D721Med (cell line): ENCODE data around the gene KCNIP4.

Source experiments
- DNase-seq: peaks from one replicate; pipeline ENCODE4 v3.0.0; 2011; ENCODE audit warnings: low spot score; ENCODE audit not compliant: insufficient read length
- FAIRE-seq: peaks from 2 replicates; lab custom pipeline; 2011; peaks lifted over from hg19 to GRCh38; lab: Jason Lieb, UNC
- TF ChIP-seq, protein P1 (sequence below): IDR thresholded peaks from 2 replicates; pipeline ENCODE4 v1.5.1; 2012; ENCODE audit warnings: mild to moderate bottlenecking, control low read depth; ENCODE audit not compliant: insufficient read depth; ENCODE audit errors: missing control alignments

KCNIP4 gene

DNA sequence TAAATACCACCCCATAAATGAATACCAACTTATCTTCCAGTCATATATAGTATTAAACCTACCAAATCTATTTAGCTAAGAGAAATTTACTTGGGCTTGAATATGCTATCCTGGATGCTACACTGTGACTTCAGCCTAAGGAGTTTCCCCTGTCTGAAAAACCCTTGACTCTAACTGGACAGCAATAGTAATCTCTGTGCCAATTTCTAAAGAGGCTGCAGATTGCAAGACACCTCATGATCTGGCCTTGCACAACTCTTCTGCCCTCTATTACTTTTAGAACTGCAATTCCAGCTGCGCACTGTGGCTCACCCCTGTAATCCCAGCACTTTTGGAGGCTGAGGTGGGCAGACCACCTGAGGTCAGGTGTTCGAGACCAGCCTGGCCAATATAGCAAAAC, 371.5 kb downstream of the KCNIP4 start:
- no peak for DNase-seq
- TF ChIP-seq, protein P1, sequence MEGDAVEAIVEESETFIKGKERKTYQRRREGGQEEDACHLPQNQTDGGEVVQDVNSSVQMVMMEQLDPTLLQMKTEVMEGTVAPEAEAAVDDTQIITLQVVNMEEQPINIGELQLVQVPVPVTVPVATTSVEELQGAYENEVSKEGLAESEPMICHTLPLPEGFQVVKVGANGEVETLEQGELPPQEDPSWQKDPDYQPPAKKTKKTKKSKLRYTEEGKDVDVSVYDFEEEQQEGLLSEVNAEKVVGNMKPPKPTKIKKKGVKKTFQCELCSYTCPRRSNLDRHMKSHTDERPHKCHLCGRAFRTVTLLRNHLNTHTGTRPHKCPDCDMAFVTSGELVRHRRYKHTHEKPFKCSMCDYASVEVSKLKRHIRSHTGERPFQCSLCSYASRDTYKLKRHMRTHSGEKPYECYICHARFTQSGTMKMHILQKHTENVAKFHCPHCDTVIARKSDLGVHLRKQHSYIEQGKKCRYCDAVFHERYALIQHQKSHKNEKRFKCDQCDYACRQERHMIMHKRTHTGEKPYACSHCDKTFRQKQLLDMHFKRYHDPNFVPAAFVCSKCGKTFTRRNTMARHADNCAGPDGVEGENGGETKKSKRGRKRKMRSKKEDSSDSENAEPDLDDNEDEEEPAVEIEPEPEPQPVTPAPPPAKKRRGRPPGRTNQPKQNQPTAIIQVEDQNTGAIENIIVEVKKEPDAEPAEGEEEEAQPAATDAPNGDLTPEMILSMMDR = no peak
- no peak for FAIRE-seq

DNA sequence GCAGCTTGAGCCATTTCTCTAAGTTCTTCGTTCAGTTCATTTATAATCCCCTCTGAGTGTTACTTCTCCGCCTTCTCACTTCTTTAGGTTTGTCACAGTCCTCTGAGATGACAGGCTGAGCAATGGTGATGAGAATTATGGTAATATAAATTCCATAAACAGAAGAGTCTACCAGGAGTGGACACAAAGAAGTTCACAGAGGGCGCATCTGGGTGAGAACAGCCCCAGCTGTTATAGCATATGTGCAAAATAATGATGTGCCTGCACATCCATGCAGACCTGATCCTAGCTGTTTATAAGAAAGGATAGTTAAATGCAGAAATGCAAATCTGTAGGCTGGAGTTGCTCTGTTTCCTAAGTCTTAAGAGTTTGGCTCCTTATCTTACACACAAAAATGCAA, 377.5 kb downstream of the KCNIP4 start:
- DNase-seq (no peak), FAIRE-seq (no peak)
- TF ChIP-seq, protein P1 = no peak

DNA sequence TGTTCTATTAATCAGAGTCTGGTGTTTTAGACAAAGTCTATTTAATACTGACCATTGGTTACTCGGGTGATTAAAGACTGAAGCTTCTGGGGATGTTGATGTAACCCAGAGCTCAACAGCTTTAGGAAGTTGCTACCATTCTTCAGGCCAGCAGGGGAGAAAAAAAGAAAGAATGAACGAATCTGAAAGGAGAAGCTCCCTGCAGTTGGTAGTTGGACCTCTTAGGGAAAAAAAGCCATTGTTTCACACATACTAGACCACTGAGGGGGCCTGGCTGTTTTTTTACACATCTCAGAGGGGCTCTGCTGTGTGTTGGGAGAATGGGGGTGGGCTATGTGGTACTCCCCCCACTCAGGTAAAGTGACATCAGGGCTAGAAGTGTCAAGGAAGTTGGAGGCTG, 378.9 kb downstream of the KCNIP4 start:
- TF ChIP-seq, protein P1 = no peak
- DNase-seq (no peak), FAIRE-seq (no peak)

DNA sequence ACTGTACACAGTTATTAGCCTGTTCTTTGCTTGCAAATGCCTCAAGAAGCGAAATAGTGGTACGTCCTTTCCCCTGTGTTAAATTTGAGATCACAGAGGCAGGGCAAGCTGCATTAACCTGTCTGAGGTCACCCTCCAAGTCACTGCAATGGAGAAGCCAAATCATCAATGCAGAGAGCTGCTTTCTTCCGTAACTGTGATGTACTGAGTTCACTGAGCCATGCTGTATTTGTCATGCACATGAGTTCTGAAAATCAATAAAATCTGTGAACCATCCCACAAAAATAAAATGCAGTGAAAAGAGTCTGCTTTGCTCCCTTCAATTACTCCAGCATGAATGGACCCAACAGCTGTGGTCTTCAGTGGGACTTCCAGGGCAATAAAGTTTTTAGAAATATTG, 393.5 kb downstream of the KCNIP4 start:
- no peak for FAIRE-seq
- DNase-seq = no peak
- TF ChIP-seq, protein P1 = no peak

DNA sequence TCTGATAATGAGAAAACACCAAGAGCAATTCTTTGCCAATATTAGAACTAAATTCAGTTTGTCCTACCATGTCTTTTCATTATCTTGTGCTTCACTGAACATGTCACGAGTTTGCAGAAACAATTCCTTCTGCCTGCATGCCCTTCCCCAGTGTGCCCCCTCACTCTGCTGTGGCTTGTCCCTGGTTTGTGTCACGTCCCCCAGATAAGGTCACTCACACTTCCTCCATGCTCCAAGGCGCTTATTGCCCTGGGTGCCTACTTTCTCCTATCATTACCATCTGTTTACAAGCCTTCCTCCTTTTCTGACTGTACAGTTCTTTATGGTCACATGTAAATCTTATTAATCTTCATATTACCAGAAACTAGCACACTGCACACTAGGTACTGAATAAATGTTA, 394.1 kb downstream of the KCNIP4 start:
- DNase-seq (no peak), FAIRE-seq (no peak)
- TF ChIP-seq, protein P1 = no peak

DNA sequence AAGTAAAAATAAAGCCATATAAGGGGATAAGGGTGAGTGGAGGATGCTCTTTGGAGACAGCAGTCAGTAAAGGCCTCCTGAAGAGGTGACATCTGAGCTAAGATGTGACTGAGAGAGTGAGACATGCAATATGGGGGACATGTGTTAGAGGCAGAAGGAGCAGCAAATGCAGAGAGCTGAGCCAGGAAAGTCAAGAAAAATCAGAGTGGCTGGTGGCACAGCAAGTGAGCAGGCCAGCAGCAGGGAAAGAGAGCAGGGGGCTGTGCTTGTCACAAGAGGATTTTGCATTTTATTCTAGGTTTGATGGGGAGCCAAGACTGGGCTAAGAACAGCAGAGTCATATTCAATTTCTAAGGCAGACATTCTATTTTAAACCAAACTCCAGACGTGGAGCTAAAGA, 394.5 kb downstream of the KCNIP4 start:
- no peak for DNase-seq
- no peak for FAIRE-seq
- TF ChIP-seq, protein P1 = no peak

DNA sequence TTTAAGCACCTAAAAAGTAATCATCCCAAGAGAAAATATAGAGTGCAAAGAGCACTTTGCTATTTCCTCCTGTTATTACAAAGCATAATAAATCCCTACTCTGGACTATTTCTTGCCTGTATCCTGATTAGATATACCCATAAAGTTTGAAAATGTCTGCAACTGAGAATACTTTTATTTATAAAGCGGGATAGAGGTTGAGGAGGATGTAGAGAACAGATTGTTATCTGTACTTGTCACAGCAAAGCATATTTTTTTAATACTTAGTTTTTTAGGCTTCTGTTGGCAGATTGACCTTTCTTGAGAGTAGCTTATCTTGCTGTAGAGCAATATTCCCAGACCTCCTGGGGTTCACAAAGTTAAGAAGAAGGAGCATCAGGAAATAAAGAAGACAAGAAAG, 396.1 kb downstream of the KCNIP4 start:
- DNase-seq (no peak), FAIRE-seq (no peak)
- TF ChIP-seq, protein P1 = no peak
